ENCODE measurements around the gene INCA1.

GRCh38 chr17:5024604-5025003, 27.3 kb upstream of the INCA1 start:
- no peak for TF ChIP-seq CTCF (IDR thresholded peaks at IDR 0.05)
- TF ChIP-seq POLR2A (IDR thresholded peaks at IDR 0.05) = no peak
